Esophagus muscularis mucosa (tissue), 4 donors: ENCODE measurements around the gene SMG6.

ENCODE experiments used
- EP300 ChIP-seq: sonication (generic); formaldehyde crosslinking; IDR thresholded peaks from one replicate; pipeline ENCODE4 v1.6.1; 2017; ENCODE audit warnings: antibody characterized with exemption
- POLR2A ChIP-seq: fragments of 450-650 bp; IDR thresholded peaks from one replicate; pipeline ENCODE4 v1.6.1; 2017; ENCODE audit warnings: antibody characterized with exemption, moderate library complexity, mild to moderate bottlenecking, low read depth
- POLR2AphosphoS5 ChIP-seq, 2 donors: sonication (generic); formaldehyde crosslinking; IDR thresholded peaks; one replicate each; pipeline ENCODE4 v1.6.1; 2017; ENCODE audit warnings: antibody characterized with exemption in 2 of 2
- TF ChIP-seq, protein P1 (sequence below), 3 experiments: fragments of 200-600 bp in 2 of 3; fragments of 450-650 bp in 1 of 3; sonication (generic) in 2 of 3; IDR thresholded peaks; one replicate each; pipeline ENCODE4 v1.5.1; 2017 to 2019; ENCODE audit warnings: antibody characterized with exemption in 3 of 3, mild to moderate bottlenecking in 2 of 3, moderate library complexity in 1 of 3

- no peak for TF ChIP-seq POLR2AphosphoS5 (IDR thresholded peaks at IDR 0.05)
- TF ChIP-seq, protein P1, sequence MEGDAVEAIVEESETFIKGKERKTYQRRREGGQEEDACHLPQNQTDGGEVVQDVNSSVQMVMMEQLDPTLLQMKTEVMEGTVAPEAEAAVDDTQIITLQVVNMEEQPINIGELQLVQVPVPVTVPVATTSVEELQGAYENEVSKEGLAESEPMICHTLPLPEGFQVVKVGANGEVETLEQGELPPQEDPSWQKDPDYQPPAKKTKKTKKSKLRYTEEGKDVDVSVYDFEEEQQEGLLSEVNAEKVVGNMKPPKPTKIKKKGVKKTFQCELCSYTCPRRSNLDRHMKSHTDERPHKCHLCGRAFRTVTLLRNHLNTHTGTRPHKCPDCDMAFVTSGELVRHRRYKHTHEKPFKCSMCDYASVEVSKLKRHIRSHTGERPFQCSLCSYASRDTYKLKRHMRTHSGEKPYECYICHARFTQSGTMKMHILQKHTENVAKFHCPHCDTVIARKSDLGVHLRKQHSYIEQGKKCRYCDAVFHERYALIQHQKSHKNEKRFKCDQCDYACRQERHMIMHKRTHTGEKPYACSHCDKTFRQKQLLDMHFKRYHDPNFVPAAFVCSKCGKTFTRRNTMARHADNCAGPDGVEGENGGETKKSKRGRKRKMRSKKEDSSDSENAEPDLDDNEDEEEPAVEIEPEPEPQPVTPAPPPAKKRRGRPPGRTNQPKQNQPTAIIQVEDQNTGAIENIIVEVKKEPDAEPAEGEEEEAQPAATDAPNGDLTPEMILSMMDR (IDR thresholded peaks at IDR 0.05), result no peak
- TF ChIP-seq POLR2A, result no peak
- no peak for TF ChIP-seq EP300
Measured at GRCh38 chr17:2243953-2244352, 59.6 kb downstream of the SMG6 start.
